ENCODE data around the gene GCNT2. TPM values are rescaled to one million over a fixed set of nuclear protein-coding genes. Genes with fewer than 3 reads are reported as not detected.

GCNT2 gene
- polyA plus RNA-seq, 3 donors: 3.5 to 10.0 (median 4.3) TPM

DNA sequence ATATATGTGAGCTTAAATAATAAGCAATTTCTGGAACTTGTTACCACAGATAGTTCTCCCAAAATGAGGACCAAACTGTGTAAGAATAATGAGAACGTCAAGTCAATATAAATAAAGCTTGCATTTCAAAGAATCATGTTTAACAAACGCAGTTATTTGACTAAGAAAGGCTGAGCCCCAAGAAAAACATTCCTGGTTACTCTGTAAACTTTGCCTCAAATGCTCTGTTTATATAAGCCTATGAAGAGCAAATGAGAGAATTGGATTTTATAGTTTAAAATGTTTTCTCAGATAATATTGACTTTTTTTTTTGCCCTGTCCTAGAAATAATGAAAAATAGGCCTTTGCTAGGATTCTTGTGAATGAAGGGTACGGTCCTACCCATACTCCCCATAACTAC lies 91.9 kb downstream of the GCNT2 start:
- Histone ChIP-seq H3K4me1 (ENCODE audit: control insufficient read depth in 1 of 2, insufficient read depth in 2 of 2, low read length in 2 of 2) (no peaks in the 10 kb centered on the region), H3K4me2 (replicated peaks; ENCODE audit: extremely low read depth, low read length, poor library complexity, severe bottlenecking) (no peak overlapping the region), H3K27me3 (ENCODE audit: control insufficient read depth in 2 of 2, insufficient read depth in 2 of 2, low read length in 2 of 2) (no peaks in the 10 kb centered on the region), H3K79me2 (ENCODE audit: insufficient read depth, low read length) (peaks cover 65% of the 10 kb centered on the region), H3K9ac (ENCODE audit: insufficient read depth, low read length, poor library complexity, severe bottlenecking) (no peak overlapping the region), H3K27ac (ENCODE audit: low read depth in 1 of 2, low read length in 2 of 2) (no peak overlapping the region), H3K36me3 (replicated peaks in 1 of 2; ENCODE audit: control insufficient read depth in 1 of 2, insufficient read depth in 2 of 2, low read length in 2 of 2) (peaks cover 3 to 30% of the 10 kb centered on the region in 2 donors), H2AFZ (ENCODE audit: insufficient read depth, low read depth, low read length, poor library complexity, severe bottlenecking) (no peak overlapping the region), H4K20me1 (ENCODE audit: insufficient read depth, low read length) (peaks cover 90% of the 10 kb centered on the region), H3K9me3 (replicated peaks in 1 of 2; ENCODE audit: control insufficient read depth in 1 of 2, insufficient read depth in 1 of 2, low read length in 2 of 2) (peaks cover 0 to 7% of the 10 kb centered on the region in 2 donors), H3K4me3 (replicated peaks in 1 of 3; ENCODE audit: low read depth in 2 of 3, low read length in 3 of 3) (no peak overlapping the region)
- no peak overlapping the region for H3K27ac Mint-ChIP-seq
- no CpG with 5 or more reads among the region's 3 CpGs for WGBS (ENCODE audit: insufficient coverage)
- H3K36me3 Mint-ChIP-seq: peaks cover 22 to 24% of the 10 kb centered on the region in 2 donors
- H3K9me3 Mint-ChIP-seq: peaks cover 0 to 9% (median 4%) of the 10 kb centered on the region in 7 donors
- TF ChIP-seq, protein P1, sequence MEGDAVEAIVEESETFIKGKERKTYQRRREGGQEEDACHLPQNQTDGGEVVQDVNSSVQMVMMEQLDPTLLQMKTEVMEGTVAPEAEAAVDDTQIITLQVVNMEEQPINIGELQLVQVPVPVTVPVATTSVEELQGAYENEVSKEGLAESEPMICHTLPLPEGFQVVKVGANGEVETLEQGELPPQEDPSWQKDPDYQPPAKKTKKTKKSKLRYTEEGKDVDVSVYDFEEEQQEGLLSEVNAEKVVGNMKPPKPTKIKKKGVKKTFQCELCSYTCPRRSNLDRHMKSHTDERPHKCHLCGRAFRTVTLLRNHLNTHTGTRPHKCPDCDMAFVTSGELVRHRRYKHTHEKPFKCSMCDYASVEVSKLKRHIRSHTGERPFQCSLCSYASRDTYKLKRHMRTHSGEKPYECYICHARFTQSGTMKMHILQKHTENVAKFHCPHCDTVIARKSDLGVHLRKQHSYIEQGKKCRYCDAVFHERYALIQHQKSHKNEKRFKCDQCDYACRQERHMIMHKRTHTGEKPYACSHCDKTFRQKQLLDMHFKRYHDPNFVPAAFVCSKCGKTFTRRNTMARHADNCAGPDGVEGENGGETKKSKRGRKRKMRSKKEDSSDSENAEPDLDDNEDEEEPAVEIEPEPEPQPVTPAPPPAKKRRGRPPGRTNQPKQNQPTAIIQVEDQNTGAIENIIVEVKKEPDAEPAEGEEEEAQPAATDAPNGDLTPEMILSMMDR (IDR thresholded peaks at IDR 0.05): no peak
- intact Hi-C loops (cut with micrococcal nuclease): no loop called here
- H3K4me3 Mint-ChIP-seq: no peak overlapping the region
- DNase-seq: no peak
- H3K4me1 Mint-ChIP-seq: no peaks in the 10 kb centered on the region
- H3K27me3 Mint-ChIP-seq (ENCODE audit: low read depth in 3 of 3): no peaks in the 10 kb centered on the region

DNA sequence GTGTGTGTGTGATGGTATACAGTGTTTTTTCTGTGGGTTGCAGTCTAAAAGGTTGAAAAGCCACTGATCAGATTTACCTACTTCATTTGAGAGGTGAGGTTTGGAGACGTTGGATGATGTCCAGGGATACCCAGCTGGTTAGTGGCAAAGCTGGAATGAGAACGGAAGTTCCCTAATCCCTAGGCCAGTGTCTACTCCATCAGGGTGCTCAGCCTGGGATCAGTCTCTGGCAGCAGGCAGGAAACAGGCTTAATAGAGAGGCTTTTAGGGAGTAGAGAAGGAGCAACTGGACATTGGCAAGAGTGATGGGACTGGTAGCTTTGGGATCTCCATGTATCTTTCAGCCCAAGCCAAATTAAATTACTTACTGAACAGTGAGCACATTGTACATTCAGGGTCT lies 92.6 kb downstream of the GCNT2 start:
- Histone ChIP-seq H3K4me2 (replicated peaks; ENCODE audit: extremely low read depth, low read length, poor library complexity, severe bottlenecking) (no peak overlapping the region), H3K9ac (ENCODE audit: insufficient read depth, low read length, poor library complexity, severe bottlenecking) (no peak overlapping the region), H2AFZ (ENCODE audit: insufficient read depth, low read depth, low read length, poor library complexity, severe bottlenecking) (no peak overlapping the region), H3K79me2 (ENCODE audit: insufficient read depth, low read length) (peaks cover 60% of the 10 kb centered on the region), H4K20me1 (ENCODE audit: insufficient read depth, low read length) (peaks cover 87% of the 10 kb centered on the region), H3K4me1 (ENCODE audit: control insufficient read depth in 1 of 2, insufficient read depth in 2 of 2, low read length in 2 of 2) (no peaks in the 10 kb centered on the region), H3K9me3 (replicated peaks in 1 of 2; ENCODE audit: control insufficient read depth in 1 of 2, insufficient read depth in 1 of 2, low read length in 2 of 2) (peaks cover 0 to 4% of the 10 kb centered on the region in 2 donors), H3K27me3 (ENCODE audit: control insufficient read depth in 2 of 2, insufficient read depth in 2 of 2, low read length in 2 of 2) (no peaks in the 10 kb centered on the region), H3K27ac (ENCODE audit: low read depth in 1 of 2, low read length in 2 of 2) (no peak overlapping the region), H3K4me3 (replicated peaks in 1 of 3; ENCODE audit: low read depth in 2 of 3, low read length in 3 of 3) (no peak overlapping the region), H3K36me3 (replicated peaks in 1 of 2; ENCODE audit: control insufficient read depth in 1 of 2, insufficient read depth in 2 of 2, low read length in 2 of 2) (peaks cover 1 to 24% of the 10 kb centered on the region in 2 donors)
- TF ChIP-seq, protein P1 (IDR thresholded peaks at IDR 0.05): no peak
- H3K27ac Mint-ChIP-seq: no peak overlapping the region
- no peaks in the 10 kb centered on the region for H3K4me1 Mint-ChIP-seq
- intact Hi-C loops (cut with micrococcal nuclease): no loop called here
- DNase-seq: no peak
- H3K4me3 Mint-ChIP-seq: no peak overlapping the region
- peaks cover 0 to 9% (median 3%) of the 10 kb centered on the region in 7 donors for H3K9me3 Mint-ChIP-seq
- no peaks in the 10 kb centered on the region for H3K27me3 Mint-ChIP-seq (ENCODE audit: low read depth in 3 of 3)
- peaks cover 17 to 20% of the 10 kb centered on the region in 2 donors for H3K36me3 Mint-ChIP-seq
- no CpG with 5 or more reads among the region's 2 CpGs for WGBS (ENCODE audit: insufficient coverage)
